Stimulated activated CD4-positive, alpha-beta T cell treated with anti-CD3 and anti-CD28 coated beads, Interleukin-12 subunit alpha, Interleukin-12 subunit beta, amount 100 ng/mL, for 24 hours (primary cell): Measurements from ENCODE around the gene CDC16.
"Not testable (repeated sequence)": the region's sequence is repeated elsewhere in the genome, so short reads cannot be mapped to it uniquely, and the experiment has no call there.

Experiments used
- DNase-seq, 2 experiments: peaks; one replicate each; pipeline ENCODE4 v3.0.0-alpha.2; 2020; ENCODE audit warnings: low read depth in 2 of 2

CDC16 gene

DNA sequence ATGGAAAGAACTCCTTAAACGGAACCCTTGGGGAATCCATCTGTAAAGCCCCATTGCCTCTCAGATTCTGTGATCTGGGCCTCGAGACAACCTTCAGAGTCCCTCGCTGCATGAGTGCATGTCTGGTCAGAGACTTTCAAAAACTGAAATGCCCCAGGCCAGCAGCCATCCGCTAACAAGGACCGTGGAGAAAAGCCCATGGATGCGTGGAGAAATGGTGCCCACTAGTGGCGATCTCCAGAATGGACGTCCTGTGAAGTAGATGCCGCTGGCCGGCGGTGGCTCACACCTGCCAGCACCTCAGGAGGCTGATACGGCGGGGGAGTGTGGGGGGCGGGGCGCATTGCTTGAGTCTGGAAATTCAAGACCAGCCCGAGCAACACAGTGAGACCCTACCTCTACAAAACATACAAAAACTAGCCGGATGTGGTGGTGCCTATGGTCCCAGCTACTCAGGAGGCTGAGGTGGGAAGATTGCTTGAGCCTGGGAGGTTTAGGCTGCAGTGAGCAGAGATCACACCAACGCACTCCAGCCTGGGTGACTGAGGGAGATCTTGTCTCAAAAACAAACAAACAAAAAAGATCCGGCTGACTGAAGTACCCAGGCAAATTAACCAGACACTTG is 7.9 kb upstream of the CDC16 start:
- DNase-seq: peak; percentile 73 to 85

DNA sequence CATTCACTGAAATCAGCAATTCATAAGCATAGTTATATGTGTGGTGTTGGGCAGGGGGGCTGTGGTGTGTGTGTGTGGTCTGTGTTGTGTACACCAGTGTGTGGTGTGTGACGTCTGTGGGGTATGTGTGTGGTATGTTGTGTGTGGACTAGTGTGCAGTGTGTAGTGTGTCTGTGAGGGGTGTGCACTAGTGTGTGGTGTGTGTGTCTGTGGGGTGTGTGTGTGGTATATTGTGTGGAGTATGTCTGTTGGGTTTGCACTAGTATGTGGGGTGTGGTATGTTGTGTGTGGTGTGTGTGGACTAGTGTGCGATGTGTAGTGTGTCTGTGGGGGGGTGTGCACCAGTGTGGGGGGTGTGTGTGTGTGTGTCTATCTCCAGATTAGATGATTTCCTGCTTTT is 7.2 kb upstream of the CDC16 start:
- DNase-seq: no peak

DNA sequence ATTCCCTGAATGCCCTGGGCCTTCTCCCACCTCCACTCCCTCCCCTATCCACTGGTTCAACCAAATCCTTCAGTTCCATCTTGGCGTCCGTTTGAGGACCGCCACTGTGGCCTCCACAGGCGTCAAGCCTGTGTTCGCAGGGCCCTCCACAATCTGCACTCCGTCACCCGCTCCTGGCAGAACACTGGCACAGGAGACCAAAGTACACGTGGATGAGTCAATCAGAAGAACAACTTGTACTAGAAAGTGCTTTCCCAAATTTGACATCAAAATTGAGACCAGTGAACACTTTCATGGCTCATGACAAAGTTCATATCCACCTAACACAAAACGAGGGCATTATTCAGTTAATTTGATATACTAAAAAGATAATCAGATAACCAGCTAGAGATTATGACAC is 6.5 kb upstream of the CDC16 start:
- no peak for DNase-seq

DNA sequence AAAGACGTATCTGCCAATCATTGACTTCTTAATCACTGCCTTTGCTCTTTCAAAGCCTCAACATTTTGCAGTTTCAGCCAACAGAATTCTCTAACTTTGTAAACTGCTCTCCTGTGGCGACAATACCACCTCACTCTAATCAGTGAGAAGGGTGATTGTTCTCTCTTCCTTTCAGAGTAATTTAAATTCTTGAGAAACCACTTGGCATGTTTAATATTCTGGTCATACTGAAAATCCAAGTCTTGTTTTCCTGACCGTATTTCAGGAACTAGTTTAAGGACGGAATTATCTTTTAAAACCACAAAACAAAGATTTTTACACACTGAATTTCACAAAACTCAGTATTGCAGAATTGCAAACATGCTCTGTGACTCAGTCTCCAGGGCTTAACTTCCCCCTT is 5.2 kb upstream of the CDC16 start:
- DNase-seq: no peak

DNA sequence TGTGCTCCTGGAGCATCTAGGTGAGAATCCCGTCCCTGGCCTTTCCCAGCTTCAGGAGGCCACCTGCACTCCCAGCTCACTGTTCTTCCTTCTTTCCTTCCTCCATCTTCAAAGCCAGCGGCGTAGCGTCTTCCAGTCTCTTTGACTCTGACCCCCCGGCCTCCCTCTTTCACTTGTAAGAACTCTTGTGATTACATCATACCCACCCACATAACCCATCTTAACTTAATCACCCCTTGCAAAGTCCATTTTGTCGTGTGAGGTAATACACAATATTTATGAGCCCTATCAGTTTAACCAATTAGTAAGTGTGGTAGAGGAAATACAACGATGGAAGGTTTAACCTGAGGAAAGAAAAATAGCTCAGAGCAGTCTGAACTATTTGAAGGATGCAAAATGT is 4.6 kb upstream of the CDC16 start:
- no peak for DNase-seq

DNA sequence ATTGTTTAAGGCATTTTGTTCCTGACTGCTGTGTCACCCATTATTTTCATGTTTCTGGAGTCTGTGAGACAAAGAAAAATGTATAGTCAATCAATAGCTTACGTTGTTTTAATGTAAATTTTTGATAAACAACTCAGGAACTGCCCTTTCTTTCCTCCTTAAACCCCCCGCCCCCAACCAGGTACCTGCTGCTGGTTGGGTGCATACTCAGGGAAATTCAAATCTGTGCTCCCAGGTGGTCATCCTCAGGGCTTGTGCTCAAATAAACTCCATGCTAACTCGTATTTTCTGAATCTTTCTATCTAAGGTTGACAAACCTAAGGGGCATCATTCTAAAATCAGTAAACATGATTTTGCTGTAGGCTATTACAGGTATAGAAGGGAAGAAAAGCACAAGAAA is 4.1 kb upstream of the CDC16 start:
- DNase-seq: no peak

DNA sequence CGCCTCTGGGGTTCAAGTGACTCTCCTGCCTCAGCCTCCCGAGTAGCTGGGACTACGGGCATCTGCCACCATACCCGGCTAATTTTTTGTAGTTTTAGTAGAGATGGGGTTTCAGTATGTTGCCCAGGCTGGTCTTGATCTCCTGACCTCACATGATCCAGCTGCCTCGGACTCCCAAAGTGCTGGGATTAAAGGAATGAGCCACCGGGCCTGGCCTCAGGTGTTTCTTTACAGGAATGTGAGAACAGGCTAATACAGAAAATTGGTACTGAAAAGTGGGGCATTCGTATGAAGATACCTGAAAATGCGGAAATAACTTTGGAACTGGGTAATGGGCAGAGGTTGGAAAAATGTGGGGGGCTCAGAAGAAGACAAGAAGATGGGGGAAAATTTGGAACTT is 2.8 kb upstream of the CDC16 start:
- DNase-seq: no peak

DNA sequence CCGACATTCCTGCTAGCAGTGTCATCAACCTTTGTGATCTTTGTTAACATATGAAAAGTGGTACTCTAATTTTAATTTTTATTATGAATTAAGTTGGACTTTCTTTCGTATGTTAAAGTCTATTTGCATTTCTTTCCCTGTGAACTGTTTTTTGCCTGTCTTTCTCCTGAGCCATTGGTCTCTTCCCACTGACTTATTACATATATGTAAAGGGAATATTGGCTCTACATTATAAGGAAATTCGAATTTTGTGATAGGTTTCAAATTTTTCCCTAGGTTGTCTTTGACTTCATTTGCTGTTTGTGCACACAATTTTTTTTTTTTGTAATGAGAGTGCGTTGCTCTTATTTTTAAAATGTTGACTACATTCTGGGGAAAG is 442 bp upstream of the CDC16 start:
- DNase-seq: no peak

DNA sequence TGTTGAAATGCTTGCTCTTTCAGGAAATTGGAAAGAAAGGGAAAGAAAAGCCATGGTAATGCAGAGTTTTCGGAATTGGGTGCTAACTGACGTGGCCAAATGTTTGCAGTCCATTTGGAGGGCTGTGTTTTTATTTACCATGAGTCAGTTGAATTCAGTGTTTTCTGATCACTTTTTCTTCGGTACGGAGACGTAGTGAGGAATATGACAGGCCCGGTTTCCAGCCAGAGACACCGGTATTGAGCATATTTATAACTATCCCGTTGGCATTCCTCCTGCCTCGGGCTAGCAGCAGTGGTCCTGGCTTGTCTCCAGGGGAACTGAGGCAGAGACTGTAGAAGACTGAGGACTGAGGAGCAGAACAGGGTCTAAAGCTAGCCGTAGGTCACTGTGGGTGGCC is 1.0 kb downstream of the CDC16 start:
- DNase-seq: no peak

DNA sequence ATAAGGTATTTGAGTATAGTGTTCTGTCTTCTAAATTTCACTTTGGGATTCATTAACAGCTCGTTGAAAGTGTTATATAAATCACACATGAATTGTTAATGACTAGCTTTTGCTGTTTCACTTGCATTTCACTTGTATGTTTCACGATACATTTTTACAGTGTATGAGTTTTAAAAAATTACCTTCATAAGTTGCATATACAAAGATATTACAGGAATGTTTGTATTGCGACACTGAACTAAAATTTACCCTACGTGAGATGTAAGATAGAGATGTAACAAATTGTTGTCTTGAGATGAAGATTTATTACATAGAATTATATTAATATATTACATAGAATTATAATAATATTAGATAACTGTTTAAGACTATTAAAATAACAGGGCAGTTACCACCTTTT is 1.5 kb downstream of the CDC16 start:
- no peak for DNase-seq

DNA sequence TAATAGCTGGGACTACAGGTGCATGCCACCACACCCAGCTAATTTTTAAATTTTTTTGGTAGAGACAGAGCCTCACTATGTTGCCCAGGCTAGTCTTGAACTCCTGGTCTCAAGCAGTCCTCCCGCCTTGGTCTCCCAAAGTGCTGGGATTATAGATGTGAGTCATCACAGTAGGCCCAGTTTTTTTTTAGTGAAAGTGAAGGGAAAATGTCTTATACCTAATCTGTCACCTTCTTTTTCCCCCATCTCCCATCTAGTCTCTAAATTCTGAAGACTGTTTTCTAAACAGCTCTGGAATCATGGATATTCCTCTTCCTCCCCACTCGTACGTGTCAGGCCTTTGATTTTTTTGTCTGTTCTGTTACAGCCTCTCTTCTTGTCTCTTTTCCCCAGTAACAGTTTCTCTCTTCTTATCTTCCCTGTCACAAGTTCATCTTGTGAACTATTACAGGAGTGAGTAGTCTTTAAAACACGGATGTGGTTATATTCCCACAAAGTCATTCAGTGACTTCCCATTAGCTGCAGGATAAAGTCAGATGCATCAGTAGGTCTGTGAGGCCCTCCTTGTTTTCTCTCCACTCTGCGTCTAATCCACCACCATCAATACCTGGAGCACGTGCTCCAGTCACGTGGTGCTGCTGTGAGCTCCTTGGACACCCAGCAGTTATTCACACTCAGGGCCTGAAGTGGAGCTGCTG is 2.9 kb downstream of the CDC16 start:
- no peak for DNase-seq

DNA sequence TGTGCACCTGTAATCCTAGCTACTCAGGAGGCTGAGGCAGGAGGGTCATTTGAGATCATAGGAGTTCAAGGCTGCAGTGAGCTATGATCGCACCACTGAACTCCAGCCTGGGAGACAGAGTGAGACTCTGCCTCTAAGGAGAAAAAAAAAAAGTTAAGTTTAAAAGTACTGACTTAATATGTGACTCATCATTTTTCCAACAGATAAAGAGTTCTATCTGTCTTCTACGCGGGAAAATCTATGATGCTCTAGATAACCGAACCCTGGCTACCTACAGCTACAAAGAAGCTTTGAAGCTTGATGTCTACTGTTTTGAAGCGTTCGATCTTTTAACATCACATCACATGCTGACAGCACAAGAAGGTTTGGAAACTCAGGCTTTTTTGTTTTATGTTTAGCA is 7.2 kb downstream of the CDC16 start:
- DNase-seq: no peak

DNA sequence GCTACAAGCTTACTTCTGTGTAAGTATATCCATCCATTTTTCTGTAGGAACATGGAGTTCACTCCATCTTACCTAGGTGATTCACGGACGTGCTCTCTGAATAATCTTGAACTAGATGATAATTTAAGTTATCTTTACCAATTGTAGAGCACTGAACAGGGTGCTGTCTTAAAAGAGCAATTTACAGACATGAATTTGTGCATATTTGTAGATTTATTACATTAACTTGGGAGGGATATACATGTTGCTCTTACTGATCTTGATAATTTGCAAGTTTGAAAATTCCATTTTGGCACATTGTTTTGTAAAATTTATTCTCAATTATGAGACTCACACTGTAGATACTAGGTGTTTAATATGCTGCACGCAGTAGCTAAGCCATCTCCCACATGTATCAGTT is 9.3 kb downstream of the CDC16 start:
- no peak for DNase-seq

DNA sequence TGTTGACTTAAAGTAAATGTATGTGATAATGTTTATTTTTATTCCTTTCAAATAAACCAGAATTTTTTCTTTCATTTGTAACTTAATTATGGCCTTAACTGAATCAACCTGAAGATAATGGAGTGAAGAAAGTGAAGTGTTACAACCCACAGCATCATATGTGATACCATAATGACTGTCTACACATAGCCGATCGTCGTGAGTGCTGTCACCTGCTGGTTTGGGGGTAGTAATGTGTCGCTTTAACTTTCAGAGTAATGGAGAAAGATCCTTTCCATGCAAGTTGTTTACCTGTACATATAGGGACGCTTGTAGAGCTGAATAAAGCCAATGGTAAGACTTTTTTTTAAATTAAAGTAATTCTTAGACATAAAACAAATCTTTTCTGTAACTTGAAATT is 9.9 kb downstream of the CDC16 start:
- no peak for DNase-seq

DNA sequence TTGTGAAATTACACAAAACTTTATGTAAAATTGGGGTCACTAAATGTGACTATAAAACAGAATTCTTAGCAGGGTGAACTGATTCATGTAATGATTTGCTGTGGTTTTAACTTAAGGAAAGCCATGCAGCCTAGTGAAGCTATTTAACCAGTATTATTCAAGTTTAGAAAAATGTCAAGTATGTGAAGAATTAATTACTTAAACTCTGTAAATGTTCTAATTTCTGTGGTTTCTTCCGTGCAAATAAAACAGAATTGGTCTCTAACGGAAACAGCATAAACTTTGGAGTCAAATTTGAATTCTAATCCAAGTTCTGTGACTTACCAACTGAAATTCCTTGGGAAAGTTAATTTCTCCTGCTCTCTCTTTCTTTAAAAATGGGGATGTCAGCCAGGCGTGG is 13.3 kb downstream of the CDC16 start:
- DNase-seq: no peak

DNA sequence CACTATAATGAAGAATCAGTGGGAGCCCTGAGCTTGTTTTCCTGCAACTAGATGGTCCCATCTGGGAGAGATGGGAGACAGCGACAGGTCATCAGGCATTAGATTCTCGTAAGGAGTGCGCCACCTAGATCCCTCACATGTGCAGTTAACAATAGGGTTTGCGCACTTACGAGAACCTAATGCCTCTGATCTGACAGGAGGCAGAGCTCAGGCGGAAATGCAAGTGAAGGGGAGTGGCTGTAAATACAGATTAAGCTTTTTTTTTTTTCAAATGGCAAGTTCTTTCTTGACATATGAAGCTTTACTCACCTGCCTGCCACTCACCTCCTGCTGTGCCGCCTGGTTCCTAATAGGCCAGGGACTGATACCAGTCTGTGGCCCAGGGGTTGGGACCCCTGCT is 14.4 kb downstream of the CDC16 start:
- DNase-seq: no peak

DNA sequence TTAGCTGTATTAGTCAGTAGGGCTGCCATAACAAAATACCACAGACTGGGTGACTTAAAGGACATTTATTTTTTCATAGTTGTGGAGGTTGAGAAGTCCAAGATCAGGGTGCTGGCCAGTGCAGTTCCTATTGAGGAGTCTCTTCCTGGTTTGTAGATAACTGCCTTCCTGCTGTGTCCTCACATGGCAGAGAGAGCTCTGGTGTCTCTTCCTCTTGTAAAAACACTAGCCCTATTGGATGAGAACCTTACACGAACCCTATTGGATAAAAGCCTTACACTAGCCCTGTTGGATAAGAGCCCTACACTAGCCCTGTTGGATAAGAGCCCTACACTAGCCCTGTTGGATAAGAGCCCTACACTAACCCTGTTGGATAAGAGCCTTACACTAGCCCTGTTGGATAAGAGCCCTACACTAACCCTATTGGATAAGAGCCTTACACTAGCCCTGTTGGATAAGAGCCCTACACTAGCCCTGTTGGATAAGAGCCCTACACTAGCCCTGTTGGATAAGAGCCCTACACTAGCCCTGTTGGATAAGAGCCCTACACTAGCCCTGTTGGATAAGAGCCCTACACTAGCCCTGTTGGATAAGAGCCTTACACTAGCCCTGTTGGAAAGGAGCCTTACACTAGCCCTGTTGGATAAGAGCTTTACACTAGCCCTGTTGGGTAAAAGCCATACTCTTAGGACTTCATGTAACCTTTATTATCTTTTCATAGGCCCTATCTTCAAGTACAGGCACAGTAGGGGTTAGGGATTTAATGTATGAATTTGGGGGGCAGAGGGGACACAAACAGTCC is 17.1 kb downstream of the CDC16 start:
- DNase-seq: not testable (repeated sequence)

DNA sequence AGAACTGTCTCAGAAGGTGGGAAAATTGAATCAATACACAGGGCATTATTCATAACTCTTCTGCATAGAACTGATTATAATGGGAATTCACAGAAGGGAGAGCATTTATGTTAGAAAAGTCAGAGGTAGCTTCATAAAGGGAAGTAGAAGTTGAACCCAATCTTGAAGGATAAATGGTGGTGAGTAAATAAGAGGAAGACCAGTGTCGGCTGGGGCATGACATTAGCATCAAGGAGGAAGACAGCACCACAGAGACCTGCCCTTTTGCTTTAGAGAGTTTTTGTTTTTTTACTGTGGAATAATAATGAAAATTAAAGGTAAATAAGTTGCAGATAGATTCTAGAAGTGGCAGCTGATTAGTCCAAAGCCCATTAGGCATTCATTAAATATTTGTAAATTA is 21.9 kb downstream of the CDC16 start:
- no peak for DNase-seq

DNA sequence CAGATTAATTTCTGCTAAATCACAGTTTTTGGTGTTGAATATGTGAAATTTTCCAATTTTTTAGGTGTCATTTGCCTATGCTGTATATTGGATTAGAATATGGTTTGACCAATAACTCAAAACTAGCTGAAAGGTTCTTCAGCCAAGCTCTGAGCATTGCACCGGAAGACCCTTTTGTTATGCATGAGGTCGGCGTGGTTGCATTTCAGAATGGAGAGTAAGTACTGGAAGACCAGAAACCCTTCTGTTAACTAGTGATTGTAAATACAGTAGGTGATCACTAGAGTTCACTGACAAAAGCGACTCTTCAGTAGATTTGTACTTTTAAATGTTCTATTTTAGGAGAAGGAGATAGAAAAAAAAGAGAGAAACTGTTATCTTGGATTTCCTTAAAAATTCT is 22.3 kb downstream of the CDC16 start:
- no peak for DNase-seq

DNA sequence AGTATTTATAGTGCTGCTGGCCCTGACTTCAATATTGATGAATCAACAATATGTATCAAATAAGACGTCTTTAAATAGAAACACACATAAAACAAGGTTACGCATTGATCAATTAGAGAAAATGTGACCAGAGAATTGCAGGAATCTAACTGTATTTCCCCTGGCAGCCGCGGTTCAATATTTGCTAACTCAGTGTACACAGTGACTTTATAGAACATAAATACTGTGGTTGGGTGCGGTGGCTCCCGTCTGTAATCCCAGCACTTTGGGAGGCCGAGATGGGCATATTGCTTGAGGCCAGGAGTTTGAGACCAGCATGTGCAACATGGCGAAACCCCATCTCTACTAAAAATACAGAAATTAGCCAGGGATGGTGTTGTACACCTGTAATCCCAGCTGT is 23.9 kb downstream of the CDC16 start:
- DNase-seq: no peak

DNA sequence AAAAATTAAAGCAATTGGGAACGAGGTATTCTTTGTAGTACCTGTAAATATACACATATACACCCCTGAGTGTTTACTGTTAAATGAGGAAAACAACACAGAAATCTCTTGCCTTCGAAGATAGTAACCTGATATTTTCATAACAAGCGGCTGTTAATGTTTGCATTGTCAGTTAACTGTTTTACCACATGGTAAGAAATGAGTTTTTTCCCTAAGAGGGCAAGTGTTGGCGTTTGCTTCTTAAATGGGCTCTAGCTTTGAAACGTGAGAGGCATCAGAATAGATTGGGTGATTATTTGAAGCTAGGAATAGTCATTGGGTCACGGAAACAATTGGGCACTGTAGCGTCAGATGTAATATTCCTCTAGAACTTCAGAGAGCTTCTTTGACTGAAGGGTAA is 24.7 kb downstream of the CDC16 start:
- no peak for DNase-seq

DNA sequence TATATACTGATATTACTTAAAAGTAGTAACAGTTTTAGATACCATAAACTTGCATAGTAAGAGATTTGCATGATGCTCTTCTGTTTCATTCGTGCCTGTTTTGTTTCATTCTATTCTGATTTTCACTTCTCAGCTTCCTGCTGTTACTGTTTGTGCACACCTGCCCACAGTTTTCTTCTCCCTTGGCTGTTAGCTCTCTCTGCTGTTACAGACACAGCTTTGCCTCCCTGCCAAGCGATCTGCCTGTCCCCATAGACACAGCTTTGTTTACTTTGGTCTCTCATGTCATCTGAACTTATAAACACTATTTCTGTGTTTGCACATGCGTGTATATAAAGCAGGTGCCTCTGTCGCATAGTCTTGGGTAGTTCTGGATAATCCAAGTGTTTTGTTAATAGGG is 25.3 kb downstream of the CDC16 start:
- no peak for DNase-seq

DNA sequence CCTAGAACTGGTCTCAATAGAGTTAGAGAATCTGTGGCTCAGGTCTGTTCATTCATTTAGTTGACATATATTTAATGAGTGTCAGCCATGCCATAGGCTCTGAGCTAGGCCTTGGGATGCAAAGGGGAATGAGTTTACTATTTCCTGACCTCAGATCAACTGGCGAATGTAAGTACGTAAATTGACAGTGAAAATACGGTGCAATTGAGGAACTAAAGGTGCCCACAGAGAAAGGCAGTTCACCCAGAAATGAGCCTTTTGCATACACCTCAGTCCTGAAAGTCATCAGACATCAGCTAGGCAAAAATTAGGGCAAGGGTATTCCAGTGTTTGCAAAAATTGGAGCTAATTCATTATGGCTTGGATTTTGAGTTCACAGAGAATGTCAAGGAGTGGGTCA is 26.1 kb downstream of the CDC16 start:
- DNase-seq: no peak
